GM23338 (cell line): ENCODE results near the gene MMP15. TPM values are rescaled to one million over a fixed set of nuclear protein-coding genes. Genes with fewer than 3 reads are reported as not detected.

Experiments
- ATAC-seq: fragments of 200-7000 bp; cut with Tn5 transposase; 3 replicates; pipeline ENCODE4 v1.9.1; 2020
- DNase-seq: peaks from one replicate; pipeline ENCODE4 v3.0.0-alpha.2; 2015; ENCODE audit warnings: low spot score
- H2AFZ ChIP-seq: fragments of 200-600 bp; sonication (generic); 2 replicates; pipeline ENCODE4 v1.8.0; 2016; ENCODE audit warnings: antibody characterized with exemption, mild to moderate bottlenecking, moderate library complexity
- H3F3A ChIP-seq: fragments of 200-600 bp; sonication (generic); replicated peaks from 2 replicates; pipeline ENCODE4 v1.8.0; 2017; ENCODE audit warnings: antibody characterized with exemption, mixed run types, low read depth
- H3K27ac ChIP-seq: fragments of 200-600 bp; sonication (generic); 2 replicates; pipeline ENCODE4 v1.6.1; 2016; ENCODE audit warnings: low read depth
- H3K27me3 ChIP-seq: fragments of 200-600 bp; sonication (generic); 2 replicates; pipeline ENCODE4 v1.8.0; 2016; ENCODE audit warnings: mild to moderate bottlenecking, mixed run types, moderate library complexity; ENCODE audit not compliant: insufficient read depth
- H3K36me3 ChIP-seq: fragments of 200-600 bp; sonication (generic); 2 replicates; pipeline ENCODE4 v1.8.0; 2016; ENCODE audit warnings: mild to moderate bottlenecking; ENCODE audit not compliant: insufficient read depth
- H3K4me1 ChIP-seq: fragments of 200-600 bp; sonication (generic); 2 replicates; pipeline ENCODE4 v1.8.0; 2016; ENCODE audit warnings: mild to moderate bottlenecking, moderate library complexity; ENCODE audit not compliant: insufficient read depth
- H3K4me2 ChIP-seq: fragments of 200-600 bp; sonication (generic); 2 replicates; pipeline ENCODE4 v1.7.1; 2017; ENCODE audit warnings: mixed run types
- H3K4me3 ChIP-seq: fragments of 200-600 bp; sonication (generic); 2 replicates; pipeline ENCODE4 v1.6.1; 2016; ENCODE audit warnings: mixed run types
- H3K79me2 ChIP-seq: fragments of 200-600 bp; sonication (generic); replicated peaks from 2 replicates; pipeline ENCODE4 v1.8.0; 2017; ENCODE audit warnings: mild to moderate bottlenecking; ENCODE audit not compliant: insufficient read depth
- H3K9me2 ChIP-seq: fragments of 200-600 bp; sonication (generic); 2 replicates; pipeline ENCODE4 v1.8.0; 2017; ENCODE audit not compliant: insufficient read depth
- H4K20me1 ChIP-seq: fragments of 200-600 bp; sonication (generic); replicated peaks from 2 replicates; pipeline ENCODE4 v1.8.0; 2017; ENCODE audit warnings: mild to moderate bottlenecking; ENCODE audit not compliant: insufficient read depth
- H3K27ac Mint-ChIP-seq: 2 replicates; pipeline ENCODE4 v1.8.0; 2020; ENCODE audit warnings: inconsistent platforms, mild to moderate bottlenecking, moderate library complexity, mixed read lengths
- H3K27me3 Mint-ChIP-seq: 3 replicates; pipeline ENCODE4 v1.8.0; 2022; ENCODE audit warnings: low read depth, mild to moderate bottlenecking, moderate library complexity, mixed read lengths, inconsistent platforms; ENCODE audit not compliant: insufficient read depth, poor library complexity
- H3K36me3 Mint-ChIP-seq: 3 replicates; pipeline ENCODE4 v1.8.0; 2021; ENCODE audit warnings: low read depth, mild to moderate bottlenecking, inconsistent platforms, moderate library complexity, mixed read lengths
- H3K4me1 Mint-ChIP-seq: 3 replicates; pipeline ENCODE4 v1.8.0; 2020; ENCODE audit warnings: mild to moderate bottlenecking, inconsistent platforms, mixed read lengths
- H3K4me3 Mint-ChIP-seq: 3 replicates; pipeline ENCODE4 v1.8.0; 2021; ENCODE audit warnings: moderate library complexity, mild to moderate bottlenecking, inconsistent platforms, mixed read lengths
- H3K9me3 Mint-ChIP-seq: 3 replicates; pipeline ENCODE4 v1.8.0; 2020; ENCODE audit warnings: moderate library complexity, mild to moderate bottlenecking, inconsistent platforms, mixed read lengths
- EZH2 ChIP-seq: fragments of 200-600 bp; sonication (generic); IDR thresholded peaks from one replicate; pipeline ENCODE4 v1.8.0; 2017; ENCODE audit warnings: antibody characterized with exemption, mild to moderate bottlenecking, low read depth; ENCODE audit not compliant: unreplicated experiment
- EZH2phosphoT487 ChIP-seq: fragments of 200-600 bp; sonication (generic); IDR thresholded peaks from one replicate; pipeline ENCODE4 v1.8.1; 2018; ENCODE audit warnings: antibody characterized with exemption; ENCODE audit not compliant: unreplicated experiment
- NANOG ChIP-seq: IDR thresholded peaks from 2 replicates; pipeline ENCODE4 v1.6.1; 2016; ENCODE audit warnings: antibody characterized with exemption, borderline replicate concordance
- POLR2AphosphoS5 ChIP-seq: IDR thresholded peaks from 2 replicates; pipeline ENCODE4 v1.6.1; 2016; ENCODE audit warnings: antibody characterized with exemption, low read depth
- STAT1 ChIP-seq: IDR thresholded peaks from one replicate; pipeline ENCODE4 v1.6.1; 2016; ENCODE audit warnings: antibody characterized with exemption; ENCODE audit not compliant: unreplicated experiment
- ZNF114 ChIP-seq: fragments of 250-450 bp; sonication (Bioruptor Pico); IDR thresholded peaks from 2 replicates; pipeline ENCODE4 v1.5.0; 2020; ENCODE audit warnings: mild to moderate bottlenecking, moderate library complexity
- ZNF331 ChIP-seq: fragments of 250-450 bp; sonication (Bioruptor Pico); IDR thresholded peaks from 2 replicates; pipeline ENCODE4 v1.5.0; 2020; ENCODE audit warnings: low read depth, mild to moderate bottlenecking, moderate library complexity
- polyA plus RNA-seq: library from polyadenylated mRNA; unstranded; fragments of >200 nt; fragmentation: Nextera tagmentation; extraction: Ambion mirVana; gene quantifications from 2 replicates; pipeline ENCODE4 v1.2.1, GENCODE V29; 2016
- total RNA-seq: library from RNA; depleted of rRNA; stranded (reverse); fragments of >200 nt; shearing (Covaris generic); gene quantifications from 2 replicates; pipeline ENCODE4 v1.2.3, GENCODE V29; 2014
- TF ChIP-seq, protein P1 (sequence below), 2 experiments: fragments of 200-600 bp in 1 of 2; sonication (generic) in 1 of 2; conservative IDR thresholded peaks; 2 replicates each; pipeline versions ENCODE4 v1.5.1 to v1.6.1; 2016 to 2017; ENCODE audit warnings: antibody characterized with exemption in 2 of 2, low read depth in 2 of 2, mild to moderate bottlenecking in 2 of 2, moderate library complexity in 1 of 2
- TF ChIP-seq, protein P2 (sequence below): IDR thresholded peaks from 2 replicates; pipeline ENCODE4 v1.6.1; 2016; ENCODE audit warnings: antibody characterized with exemption

MMP15 gene
- total and polyA plus RNA-seq, 2 experiments from 2014 or later, result 10.9 to 79.1 TPM

DNA sequence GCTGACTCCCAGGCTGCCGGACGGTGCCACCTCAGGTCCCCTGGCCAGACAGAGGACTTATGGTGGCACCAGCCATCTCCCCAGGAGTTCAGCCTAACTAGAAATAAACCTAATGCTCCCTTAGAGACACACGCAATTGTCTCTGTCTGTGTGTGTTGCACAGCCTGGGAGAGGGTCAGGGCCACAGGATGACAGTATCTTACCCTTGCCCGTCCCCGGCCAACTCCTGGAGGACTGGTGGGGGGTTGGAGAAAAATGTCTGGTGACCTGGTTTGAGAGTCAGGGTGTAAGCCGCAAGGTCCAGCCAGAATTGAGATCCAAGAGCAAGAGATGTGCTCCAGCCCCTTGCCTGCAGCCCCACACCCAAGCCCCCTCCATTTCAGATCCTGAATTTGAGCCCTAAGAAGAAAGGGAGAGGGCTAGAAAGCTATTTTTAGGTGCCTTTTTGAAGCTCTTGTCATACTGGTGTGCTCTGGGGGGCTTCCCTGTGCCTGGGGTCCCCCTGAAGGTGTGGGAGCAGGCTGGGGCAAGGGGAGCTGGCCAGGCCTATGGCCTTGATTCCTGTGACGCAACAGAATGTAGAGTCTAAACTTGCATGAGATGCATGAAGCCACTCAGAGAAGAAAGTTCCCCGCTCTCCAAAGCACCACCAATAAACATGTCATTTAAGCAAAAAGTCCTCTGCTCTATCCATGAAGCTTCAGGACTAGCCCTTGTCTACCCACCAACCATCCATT is 37.9 kb upstream of the MMP15 start:
- no peaks in the 10 kb centered on the region for H4K20me1 ChIP-seq
- no peaks in the 10 kb centered on the region for H3K9me2 ChIP-seq
- DNase-seq (no peak), ATAC-seq (no peak)
- peaks cover 40% of the 10 kb centered on the region for H3K27me3 Mint-ChIP-seq
- H3K4me1 Mint-ChIP-seq, result peaks cover 8% of the 10 kb centered on the region
- H3K79me2 ChIP-seq, result no peaks in the 10 kb centered on the region
- no peak overlapping the region for H3K27ac Mint-ChIP-seq
- no peak overlapping the region for H3K4me3 Mint-ChIP-seq
- H3K9me3 Mint-ChIP-seq, result no peaks in the 10 kb centered on the region
- H3K4me2 ChIP-seq, result no peak overlapping the region
- peaks cover 6% of the 10 kb centered on the region; the same call in 1 of the 2 replicates for H3K4me1 ChIP-seq
- H3K27ac ChIP-seq, result no peak overlapping the region
- no peaks in the 10 kb centered on the region for H3K36me3 ChIP-seq
- no peak overlapping the region for H2AFZ ChIP-seq
- no peaks in the 10 kb centered on the region for H3K36me3 Mint-ChIP-seq
- TF ChIP-seq, protein P1, sequence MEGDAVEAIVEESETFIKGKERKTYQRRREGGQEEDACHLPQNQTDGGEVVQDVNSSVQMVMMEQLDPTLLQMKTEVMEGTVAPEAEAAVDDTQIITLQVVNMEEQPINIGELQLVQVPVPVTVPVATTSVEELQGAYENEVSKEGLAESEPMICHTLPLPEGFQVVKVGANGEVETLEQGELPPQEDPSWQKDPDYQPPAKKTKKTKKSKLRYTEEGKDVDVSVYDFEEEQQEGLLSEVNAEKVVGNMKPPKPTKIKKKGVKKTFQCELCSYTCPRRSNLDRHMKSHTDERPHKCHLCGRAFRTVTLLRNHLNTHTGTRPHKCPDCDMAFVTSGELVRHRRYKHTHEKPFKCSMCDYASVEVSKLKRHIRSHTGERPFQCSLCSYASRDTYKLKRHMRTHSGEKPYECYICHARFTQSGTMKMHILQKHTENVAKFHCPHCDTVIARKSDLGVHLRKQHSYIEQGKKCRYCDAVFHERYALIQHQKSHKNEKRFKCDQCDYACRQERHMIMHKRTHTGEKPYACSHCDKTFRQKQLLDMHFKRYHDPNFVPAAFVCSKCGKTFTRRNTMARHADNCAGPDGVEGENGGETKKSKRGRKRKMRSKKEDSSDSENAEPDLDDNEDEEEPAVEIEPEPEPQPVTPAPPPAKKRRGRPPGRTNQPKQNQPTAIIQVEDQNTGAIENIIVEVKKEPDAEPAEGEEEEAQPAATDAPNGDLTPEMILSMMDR (conservative IDR thresholded peaks at IDR 0.05; ENCODE audit: low read depth in 2 of 2), result no peak
- TF ChIP-seq EZH2, result no peak
- no peak for TF ChIP-seq NANOG
- TF ChIP-seq EZH2phosphoT487, result no peak
- TF ChIP-seq STAT1, result no peak
- no peak for TF ChIP-seq ZNF331
- no peak for TF ChIP-seq POLR2AphosphoS5
- no peak for TF ChIP-seq ZNF114 (CRISPR knock-in tag)
- H3K27me3 ChIP-seq, result peaks cover 39% of the 10 kb centered on the region
- no peaks in the 10 kb centered on the region for H3F3A ChIP-seq
- no peak overlapping the region for H3K4me3 ChIP-seq

DNA sequence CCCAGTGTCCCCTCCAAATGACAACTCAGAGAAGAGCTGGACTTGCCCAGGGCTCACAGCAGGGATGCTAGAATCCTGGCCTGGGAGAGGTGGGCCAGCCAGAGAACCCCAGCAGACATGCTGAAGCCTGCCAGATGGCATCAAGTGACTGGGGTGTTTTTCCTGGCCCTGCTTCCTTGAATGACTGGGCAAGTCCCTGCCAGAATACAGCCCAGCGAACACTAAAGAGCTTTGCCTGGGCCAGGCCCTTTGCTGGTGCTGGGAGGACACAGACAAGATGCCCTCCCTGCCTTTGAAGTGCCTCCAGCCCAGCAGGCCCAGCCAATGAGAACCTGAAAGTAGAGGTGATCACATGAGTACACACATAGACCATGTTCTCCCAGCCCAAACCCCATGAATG is 36.6 kb upstream of the MMP15 start:
- H3K36me3 ChIP-seq, result no peaks in the 10 kb centered on the region
- H3K4me3 ChIP-seq, result no peak overlapping the region
- no peaks in the 10 kb centered on the region for H3K36me3 Mint-ChIP-seq
- H3K27me3 Mint-ChIP-seq, result peaks cover 38% of the 10 kb centered on the region
- H3F3A ChIP-seq, result no peaks in the 10 kb centered on the region
- H3K27ac Mint-ChIP-seq, result no peak overlapping the region
- H3K9me3 Mint-ChIP-seq, result no peaks in the 10 kb centered on the region
- peaks cover 6% of the 10 kb centered on the region; the same call in 1 of the 2 replicates for H3K4me1 ChIP-seq
- peaks cover 32% of the 10 kb centered on the region for H3K27me3 ChIP-seq
- ATAC-seq, result no peak
- no peak for DNase-seq
- no peak overlapping the region for H2AFZ ChIP-seq
- no peaks in the 10 kb centered on the region for H3K79me2 ChIP-seq
- peaks cover 15% of the 10 kb centered on the region for H3K4me1 Mint-ChIP-seq
- H4K20me1 ChIP-seq, result no peaks in the 10 kb centered on the region
- H3K27ac ChIP-seq, result no peak overlapping the region
- H3K4me3 Mint-ChIP-seq, result no peak overlapping the region
- H3K9me2 ChIP-seq, result no peaks in the 10 kb centered on the region
- H3K4me2 ChIP-seq, result no peak overlapping the region
- TF ChIP-seq, protein P2, sequence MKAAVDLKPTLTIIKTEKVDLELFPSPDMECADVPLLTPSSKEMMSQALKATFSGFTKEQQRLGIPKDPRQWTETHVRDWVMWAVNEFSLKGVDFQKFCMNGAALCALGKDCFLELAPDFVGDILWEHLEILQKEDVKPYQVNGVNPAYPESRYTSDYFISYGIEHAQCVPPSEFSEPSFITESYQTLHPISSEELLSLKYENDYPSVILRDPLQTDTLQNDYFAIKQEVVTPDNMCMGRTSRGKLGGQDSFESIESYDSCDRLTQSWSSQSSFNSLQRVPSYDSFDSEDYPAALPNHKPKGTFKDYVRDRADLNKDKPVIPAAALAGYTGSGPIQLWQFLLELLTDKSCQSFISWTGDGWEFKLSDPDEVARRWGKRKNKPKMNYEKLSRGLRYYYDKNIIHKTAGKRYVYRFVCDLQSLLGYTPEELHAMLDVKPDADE, result no peak
- TF ChIP-seq ZNF331 (no peak), ZNF114 (CRISPR knock-in tag) (no peak), STAT1 (no peak)
- TF ChIP-seq, protein P1 (conservative IDR thresholded peaks at IDR 0.05; ENCODE audit: low read depth in 2 of 2), result no peak
